OCI-LY7 (cell line): ENCODE measurements around the gene TIMD4. TPM values are rescaled to one million over a fixed set of nuclear protein-coding genes. Genes with fewer than 3 reads are reported as not detected.
A peak's percentile ranks its signal among the peaks of the same experiment; 100 is the strongest.

Source experiments
- BruUV-seq: library from RNA; stranded (reverse); fragments of 400-500 nt; replicated peaks from 2 replicates; lab custom pipeline; 2021; lab: Mats Ljungman, UMichigan
- CTCF ChIA-PET: fragments of 300-600 bp; sonication (Branson Sonifier 250); formaldehyde crosslinking; loops from one replicate; lab custom pipeline; 2022; ENCODE audit warnings: antibody characterized with exemption; ENCODE audit not compliant: unreplicated experiment; lab: Charles Lee
- POLR2A ChIA-PET: fragments of 300-600 bp; sonication (Branson Sonifier 250); formaldehyde crosslinking; loops from one replicate; lab custom pipeline; 2022; ENCODE audit warnings: antibody characterized with exemption; lab: Charles Lee
- DNase-seq: peaks from one replicate; pipeline ENCODE4 v3.0.0-alpha.2; 2015; ENCODE audit warnings: low spot score
- H2AFZ ChIP-seq: fragments of 200-600 bp; sonication (generic), shearing (Covaris generic); 2 replicates; pipeline ENCODE4 v1.6.1; 2014; ENCODE audit warnings: mild to moderate bottlenecking, antibody characterized with exemption, low read length, moderate library complexity
- H3K27ac ChIP-seq: fragments of 200-600 bp; sonication (generic); 2 replicates; pipeline ENCODE4 v1.5.1; 2014; ENCODE audit warnings: mixed run types, low read depth, mild to moderate bottlenecking, moderate library complexity, low read length, inconsistent platforms; ENCODE audit not compliant: poor library complexity, severe bottlenecking
- H3K36me3 ChIP-seq: fragments of 200-600 bp; sonication (generic); 2 replicates; pipeline ENCODE4 v1.6.1; 2014; ENCODE audit warnings: mild to moderate bottlenecking, antibody characterized with exemption, low read length, moderate library complexity, mixed read lengths; ENCODE audit not compliant: insufficient read depth
- H3K4me1 ChIP-seq: fragments of 200-600 bp; sonication (generic); 2 replicates; pipeline ENCODE4 v1.5.1; 2014; ENCODE audit warnings: mild to moderate bottlenecking, low read length; ENCODE audit not compliant: insufficient read depth, poor library complexity, severe bottlenecking
- H3K4me2 ChIP-seq: fragments of 200-600 bp; sonication (generic); 2 replicates; pipeline ENCODE4 v1.6.1; 2014; ENCODE audit warnings: mild to moderate bottlenecking, low read length
- H3K4me3 ChIP-seq: fragments of 200-600 bp; sonication (generic); 2 replicates; pipeline ENCODE4 v1.5.1; 2014; ENCODE audit warnings: mild to moderate bottlenecking, low read depth, low read length; ENCODE audit not compliant: poor library complexity, severe bottlenecking
- H3K79me2 ChIP-seq: fragments of 200-600 bp; sonication (generic); 2 replicates; pipeline ENCODE4 v1.6.1; 2016; ENCODE audit warnings: low read depth, mild to moderate bottlenecking, low read length, moderate library complexity, mixed read lengths; ENCODE audit not compliant: insufficient read depth
- H3K9me2 ChIP-seq: fragments of 200-600 bp; sonication (generic); 2 replicates; pipeline ENCODE4 v1.6.1; 2016; ENCODE audit warnings: mild to moderate bottlenecking, low read length, mixed read lengths; ENCODE audit not compliant: insufficient read depth
- H3K9me3 ChIP-seq: fragments of 200-600 bp; sonication (generic); 2 replicates; pipeline ENCODE4 v1.6.1; 2014; ENCODE audit warnings: mild to moderate bottlenecking, mixed run types, low read length, mixed read lengths
- H4K20me1 ChIP-seq: fragments of 200-600 bp; sonication (generic); 2 replicates; pipeline ENCODE4 v1.6.1; 2014; ENCODE audit warnings: mild to moderate bottlenecking, antibody characterized with exemption, low read length, moderate library complexity, mixed read lengths; ENCODE audit not compliant: insufficient read depth
- CTCF ChIP-seq: fragments of 200-600 bp; sonication (generic); conservative IDR thresholded peaks from 2 replicates; pipeline ENCODE4 v1.5.1; 2014; ENCODE audit warnings: mild to moderate bottlenecking, antibody characterized with exemption, low read length, moderate library complexity, mixed read lengths
- EZH2phosphoT487 ChIP-seq: fragments of 200-600 bp; sonication (generic); IDR thresholded peaks from 2 replicates; pipeline ENCODE4 v1.6.1; 2018; ENCODE audit warnings: low read depth, borderline replicate concordance, mild to moderate bottlenecking, mixed run types, antibody characterized with exemption, low read length, moderate library complexity, mixed read lengths
- intact Hi-C: fragments of 100-400 bp; cut with micrococcal nuclease; formaldehyde crosslinking; loops from one replicate; pipeline ENCODE4 v1.10.0; 2022; ENCODE audit not compliant: unreplicated experiment
- total RNA-seq, 2 experiments: library from RNA; depleted of rRNA in 1 of 2; stranded (reverse); fragments of >200 nt in 1 of 2; shearing (Covaris generic) in 1 of 2; gene quantifications; 2 replicates each; pipeline ENCODE4 v1.2.3, GENCODE V29; 2014 to 2022

Gene TIMD4
- total RNA-seq, 2 experiments from 2014 or later = 1.1 to 1.3 TPM

- CTCF ChIA-PET = interaction anchor here (0.6 kb wide), 1 partner anchor 9 kb away, joined by 4 read pairs; no protein-coding TSS in a partner anchor
- Histone ChIP-seq H3K79me2 (no peaks in the 10 kb centered on the region), H3K9me2 (no peaks in the 10 kb centered on the region), H3K4me3 (no peak overlapping the region), H2AFZ (peak overlapping the region; percentile 26; the same call in 1 of the 2 replicates), H4K20me1 (no peaks in the 10 kb centered on the region), H3K27ac (no peak overlapping the region), H3K4me2 (no peak overlapping the region), H3K4me1 (peaks cover 50% of the 10 kb centered on the region), H3K9me3 (no peaks in the 10 kb centered on the region; the same call in 1 of the 2 replicates), H3K36me3 (peaks cover 5% of the 10 kb centered on the region; the same call in 1 of the 2 replicates)
- POLR2A ChIA-PET = interaction anchor here (1.4 to 5.5 kb wide), 3 partner anchors 12 to 27 kb away, joined by 4 to 38 read pairs (median 6); no protein-coding TSS in a partner anchor
- TF ChIP-seq EZH2phosphoT487 = no peak
- TF ChIP-seq CTCF = no peak
- intact Hi-C loops = no loop called here
- no peak for DNase-seq
- no TSS peak for BruUV-seq
These were observed 55.4 kb downstream of the TIMD4 start for GRCh38 chr5:156907667-156908066.

GRCh38 chr5:156906807-156907206 lies 56.2 kb downstream of the TIMD4 start:
- Histone ChIP-seq H3K4me3 (no peak overlapping the region), H3K4me2 (no peak overlapping the region), H3K9me3 (no peaks in the 10 kb centered on the region), H3K79me2 (no peaks in the 10 kb centered on the region), H3K4me1 (peaks cover 41% of the 10 kb centered on the region), H2AFZ (peak overlapping the region; percentile 26; the same call in 1 of the 2 replicates), H3K9me2 (no peaks in the 10 kb centered on the region), H4K20me1 (no peaks in the 10 kb centered on the region), H3K27ac (no peak overlapping the region), H3K36me3 (no peaks in the 10 kb centered on the region)
- ChIA-PET CTCF (no interaction called here), POLR2A (interaction anchor here (0.6 to 5.5 kb wide), 6 partner anchors 9 to 28 kb away, joined by 4 to 38 read pairs (median 5); no protein-coding TSS in a partner anchor)
- TF ChIP-seq EZH2phosphoT487 (no peak), CTCF (no peak)
- intact Hi-C loops = no loop called here
- no peak for DNase-seq
- BruUV-seq = no TSS peak

GRCh38 chr5:156896546-156896945 lies 66.5 kb downstream of the TIMD4 start:
- no peak overlapping the region for H3K27ac ChIP-seq
- no TSS peak for BruUV-seq
- no peak overlapping the region for H3K4me2 ChIP-seq
- no peak for DNase-seq
- H3K4me3 ChIP-seq = no peak overlapping the region
- ChIA-PET POLR2A (interaction anchor here (0.6 to 10.8 kb wide), 7 partner anchors 9 to 217 kb away, joined by 3 to 170 read pairs (median 25); no protein-coding TSS in a partner anchor), CTCF (interaction anchor here (1.2 kb wide), 1 partner anchor 24 kb away, joined by 4 read pairs; no protein-coding TSS in a partner anchor)
- no peaks in the 10 kb centered on the region for H4K20me1 ChIP-seq
- intact Hi-C loops = no loop called here
- peaks cover 53% of the 10 kb centered on the region for H3K4me1 ChIP-seq
- H2AFZ ChIP-seq = peak overlapping the region; percentile 32; the same call in 1 of the 2 replicates
- no peaks in the 10 kb centered on the region for H3K79me2 ChIP-seq
- TF ChIP-seq EZH2phosphoT487 (no peak), CTCF (no peak)
- peaks cover 4% of the 10 kb centered on the region; the same call in 1 of the 2 replicates for H3K9me3 ChIP-seq
- no peaks in the 10 kb centered on the region for H3K36me3 ChIP-seq
- H3K9me2 ChIP-seq = no peaks in the 10 kb centered on the region
